ENCODE measurements around the gene SLC10A1. TPM values are rescaled to one million over a fixed set of nuclear protein-coding genes. Genes with fewer than 3 reads are reported as not detected.
A peak's percentile ranks its signal among the peaks of the same experiment; 100 is the strongest.

The SLC10A1 gene
- not detected for total RNA-seq (2021; ENCODE audit: unreplicated experiment)
- not detected in 2 replicates for polyA plus RNA-seq (2012)
- Bru-seq, nascent RNA, result not detected
- percentile 4 among the genes with signal in this experiment for BruChase-seq, experiment 1, labeled RNA remaining after a 6-hour chase
- not detected for BruChase-seq, experiment 2, labeled RNA remaining after a 2-hour chase
- long read RNA-seq, partial matches to known transcripts, result 0 of 2 reads
- long read RNA-seq, other reads (novel, unspliced or antisense), result 2 of 2 reads

- ATAC-seq (no peak), DNase-seq (ENCODE audit: low read depth, low spot score) (no peak)
- H3K27me3 ChIP-seq (ENCODE audit: insufficient read depth, low read length), result 0 out of 2 replicates have a peak, but pooled peaks cover 4% of the 10 kb centered on the region
- no peak within 1 kb of the TSS for H2AFZ ChIP-seq (ENCODE audit: low read depth, low read length, poor library complexity, severe bottlenecking)
- no peaks in the 10 kb centered on the region for H3K79me2 ChIP-seq (ENCODE audit: insufficient read depth, low read length)
- H3K36me3 ChIP-seq (ENCODE audit: control insufficient read depth in 1 of 2, insufficient read depth in 2 of 2, low read length in 2 of 2), result no peaks in the 10 kb centered on the region
- intact Hi-C loops (cut with micrococcal nuclease), result no loop called here
- H3K9me3 ChIP-seq (ENCODE audit: control insufficient read depth in 1 of 2, insufficient read depth in 1 of 2, low read depth in 1 of 2, low read length in 2 of 2), result no peaks in the 10 kb centered on the region
- BruUV-seq (replicated peaks), result no TSS peak
- no peaks in the 10 kb centered on the region for H3K4me1 ChIP-seq (ENCODE audit: control insufficient read depth in 1 of 2, insufficient read depth in 2 of 2, low read length in 2 of 2)
- no peak within 1 kb of the TSS for H3K27ac ChIP-seq (ENCODE audit: low read depth, low read length)
- H3K9ac ChIP-seq (ENCODE audit: low read length), result no peak within 1 kb of the TSS
- H4K20me1 ChIP-seq (ENCODE audit: insufficient read depth), result no peaks in the 10 kb centered on the region
- no peak within 1 kb of the TSS for H3K4me2 ChIP-seq (ENCODE audit: low read length)
- no peak for TF ChIP-seq FOSL1 (IDR thresholded peaks at IDR 0.05; ENCODE audit: low read depth)
- TF ChIP-seq EGR1 (IDR thresholded peaks at IDR 0.05; ENCODE audit: low read depth), result no peak
- TF ChIP-seq SIN3A (IDR thresholded peaks at IDR 0.05; ENCODE audit: low read depth), result no peak
- no peak for TF ChIP-seq POLR2A (IDR thresholded peaks at IDR 0.05; ENCODE audit: borderline replicate concordance, extremely low read depth, insufficient read depth, insufficient read length)
- TF ChIP-seq EZH2phosphoT487 (IDR thresholded peaks at IDR 0.05; ENCODE audit: borderline replicate concordance), result no peak
- ChIA-PET POLR2A (no interaction called here), CTCF (no interaction called here), RAD21 (ENCODE audit: low non-redundant PET in 1 of 2, low total read pairs in 2 of 2, uncharacterized antibody in 2 of 2, unreplicated experiment in 2 of 2) (no interaction called here)
- no peaks in the 10 kb centered on the region for H3K9me2 ChIP-seq (ENCODE audit: insufficient read depth)
- H3K4me3 ChIP-seq (replicated peaks in 1 of 2; ENCODE audit: low read depth in 1 of 2, low read length in 2 of 2), result no peak within 1 kb of the TSS
Observed at GRCh38 chr14:69796797-69797500, at the start of gene SLC10A1. SLC10A1 (minus strand) TSS chr14:69797241; CDS start chr14:69797155, 86 bp downstream.

- BruUV-seq (replicated peaks), result no TSS peak
- RAD21 ChIA-PET (ENCODE audit: low non-redundant PET in 1 of 2, low total read pairs in 2 of 2, uncharacterized antibody in 2 of 2, unreplicated experiment in 2 of 2), result no interaction called here
- peaks cover 37% of the 10 kb centered on the region for H3K27me3 ChIP-seq (ENCODE audit: insufficient read depth, low read length)
Observed at GRCh38 chr14:69845787-69846186, 48.7 kb upstream of the SLC10A1 start.

More at GRCh38 chr14:69845787-69846186, 48.7 kb upstream of the SLC10A1 start:
- no peak overlapping the region for H2AFZ ChIP-seq (ENCODE audit: low read depth, low read length, poor library complexity, severe bottlenecking)
- H3K4me1 ChIP-seq (ENCODE audit: control insufficient read depth in 1 of 2, insufficient read depth in 2 of 2, low read length in 2 of 2), result no peaks in the 10 kb centered on the region
- H4K20me1 ChIP-seq (ENCODE audit: insufficient read depth), result no peaks in the 10 kb centered on the region
- no peak for ATAC-seq
- no peak overlapping the region for H3K27ac ChIP-seq (ENCODE audit: low read depth, low read length)
- TF ChIP-seq SIN3A (IDR thresholded peaks at IDR 0.05; ENCODE audit: low read depth), result no peak
- TF ChIP-seq EGR1 (IDR thresholded peaks at IDR 0.05; ENCODE audit: low read depth), result no peak
- no peak for TF ChIP-seq CTCF (IDR thresholded peaks at IDR 0.05 in 2 of 3, conservative IDR thresholded peaks at IDR 0.05 in 1 of 3; ENCODE audit: borderline replicate concordance in 1 of 3, insufficient read depth in 1 of 3, low read depth in 2 of 3, low read length in 2 of 3)
- TF ChIP-seq RAD21 (IDR thresholded peaks at IDR 0.05; ENCODE audit: low read depth), result no peak
- no peak for TF ChIP-seq EZH2 (IDR thresholded peaks at IDR 0.05)
- TF ChIP-seq ZNF274 (IDR thresholded peaks at IDR 0.05; ENCODE audit: low read depth, low read length), result no peak
- TF ChIP-seq ZBTB33 (IDR thresholded peaks at IDR 0.05; ENCODE audit: extremely low read depth, insufficient replicate concordance, low read length), result no peak
- TF ChIP-seq CEBPB (IDR thresholded peaks at IDR 0.05; ENCODE audit: low read depth), result no peak
- no peak for TF ChIP-seq TCF7L2 (IDR thresholded peaks at IDR 0.05; ENCODE audit: borderline replicate concordance, extremely low read depth, insufficient read depth, insufficient read length)
- no peak for TF ChIP-seq ELF1 (IDR thresholded peaks at IDR 0.05; ENCODE audit: borderline replicate concordance, low read depth)
- no peak for TF ChIP-seq JUND (IDR thresholded peaks at IDR 0.05)
- no peaks in the 10 kb centered on the region for H3K9me2 ChIP-seq (ENCODE audit: insufficient read depth)
- intact Hi-C loops (cut with micrococcal nuclease), result no loop called here
- H3K36me3 ChIP-seq (ENCODE audit: control insufficient read depth in 1 of 2, insufficient read depth in 2 of 2, low read length in 2 of 2), result no peaks in the 10 kb centered on the region
- no peak overlapping the region for H3K4me3 ChIP-seq (replicated peaks in 1 of 2; ENCODE audit: low read depth in 1 of 2, low read length in 2 of 2)
- POLR2A ChIA-PET, result no interaction called here
- no peaks in the 10 kb centered on the region for H3K9me3 ChIP-seq (ENCODE audit: control insufficient read depth in 1 of 2, insufficient read depth in 1 of 2, low read depth in 1 of 2, low read length in 2 of 2)
- CTCF ChIA-PET, result no interaction called here
- no peaks in the 10 kb centered on the region for H3K79me2 ChIP-seq (ENCODE audit: insufficient read depth, low read length)
- no peak for DNase-seq (ENCODE audit: low read depth, low spot score)
- no peak overlapping the region for H3K9ac ChIP-seq (ENCODE audit: low read length)
- no peak overlapping the region for H3K4me2 ChIP-seq (ENCODE audit: low read length)

All from HCT116 (cell line).